NCI-H82 (cell line): Measurements from ENCODE around the gene NUP62CL.
A peak's percentile ranks its signal among the peaks of the same experiment; 100 is the strongest.

Source experiments
- DNase-seq: peaks from one replicate; lab custom pipeline; 2025; lab: John Stamatoyannopoulos, UW

Gene NUP62CL

DNA sequence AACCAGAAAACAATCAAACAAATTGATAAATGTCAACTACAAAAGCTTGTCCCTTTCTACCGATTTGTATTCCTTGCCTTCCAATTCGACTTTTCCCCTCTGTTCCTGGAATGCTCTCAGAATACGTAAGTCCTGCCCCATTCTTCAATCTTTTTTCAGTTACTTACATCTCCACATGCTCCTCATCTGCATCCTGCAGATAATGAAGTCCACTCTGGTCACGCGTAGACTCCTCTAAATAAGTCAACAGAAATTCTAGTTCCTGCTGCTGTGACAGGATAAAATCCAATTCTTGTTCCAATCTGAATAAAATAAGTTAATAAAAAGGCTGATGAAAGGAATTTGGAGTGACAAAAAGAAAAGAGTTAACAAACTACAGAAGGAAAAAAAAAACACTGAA lies 53.2 kb downstream of the NUP62CL start:
- DNase-seq: no peak

DNA sequence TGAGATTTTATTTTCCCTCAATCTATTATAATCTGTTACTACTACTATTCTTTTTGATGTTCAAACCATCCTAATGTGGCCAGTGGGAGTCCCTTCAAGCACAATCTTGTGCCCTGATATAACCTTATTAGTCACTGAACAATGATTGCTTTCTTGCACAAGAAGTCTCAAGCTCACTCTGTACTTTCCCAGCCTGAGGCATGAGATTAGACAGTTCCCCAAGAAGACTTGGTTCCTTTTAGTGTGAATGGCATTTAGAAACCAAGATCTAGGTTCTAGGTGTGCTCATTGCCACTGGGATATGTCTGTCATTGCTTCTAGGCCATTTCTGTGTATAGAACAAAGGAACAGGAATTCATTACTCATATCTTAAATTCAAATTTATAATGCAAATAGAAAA lies 59.6 kb downstream of the NUP62CL start:
- no peak for DNase-seq

- DNase-seq: no peak
These were observed 70.3 kb downstream of the NUP62CL start for GRCh38 chrX:107135965-107136307.

GRCh38 chrX:107135049-107135964 lies 70.9 kb downstream of the NUP62CL start:
- DNase-seq: no peak

- no peak for DNase-seq
These were observed 82.5 kb downstream of the NUP62CL start for GRCh38 chrX:107123750-107124149.

DNA sequence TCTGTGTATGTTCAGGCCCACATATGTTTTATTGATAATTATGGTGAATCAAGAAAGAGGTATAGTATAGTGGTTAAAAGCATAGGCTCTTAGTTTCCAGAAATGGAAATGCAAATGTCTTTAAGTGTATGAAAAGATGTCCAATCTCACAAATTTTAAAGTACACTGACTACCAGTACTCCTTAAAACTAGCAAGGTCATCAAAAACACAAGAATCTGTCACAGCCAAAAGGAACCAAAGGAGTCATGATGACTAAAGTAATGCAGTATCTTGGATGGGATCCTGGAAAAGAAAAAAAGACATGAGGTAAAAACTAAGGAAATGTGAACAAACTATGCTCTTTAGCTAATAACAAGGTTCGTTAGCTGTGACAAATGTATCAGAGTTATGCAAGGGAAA lies 87.0 kb downstream of the NUP62CL start:
- no peak for DNase-seq

GRCh38 chrX:107118322-107119147 lies 87.7 kb downstream of the NUP62CL start, which contains the start of gene RBM41:
RBM41 (minus strand) TSS chrX:107118822; CDS start chrX:107118773, 49 bp downstream.
- DNase-seq: peak; percentile 89

DNA sequence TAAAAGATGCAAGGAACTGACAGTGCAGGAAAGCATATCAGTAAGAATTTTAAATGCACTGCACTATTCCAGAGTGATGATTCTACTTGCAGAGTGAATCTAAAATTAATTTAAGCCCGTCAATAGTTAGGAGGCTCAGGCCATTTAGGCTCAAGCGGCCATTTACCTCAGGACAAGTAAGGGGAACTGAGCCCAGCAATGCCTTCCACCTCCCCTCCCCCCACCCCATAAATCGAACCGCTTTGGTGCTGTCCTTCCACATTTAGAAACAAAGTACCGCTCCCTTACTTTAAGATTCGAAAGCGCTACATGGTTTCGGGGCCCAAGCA lies 88.3 kb downstream of the NUP62CL start:
- peak; percentile 32 for DNase-seq

DNA sequence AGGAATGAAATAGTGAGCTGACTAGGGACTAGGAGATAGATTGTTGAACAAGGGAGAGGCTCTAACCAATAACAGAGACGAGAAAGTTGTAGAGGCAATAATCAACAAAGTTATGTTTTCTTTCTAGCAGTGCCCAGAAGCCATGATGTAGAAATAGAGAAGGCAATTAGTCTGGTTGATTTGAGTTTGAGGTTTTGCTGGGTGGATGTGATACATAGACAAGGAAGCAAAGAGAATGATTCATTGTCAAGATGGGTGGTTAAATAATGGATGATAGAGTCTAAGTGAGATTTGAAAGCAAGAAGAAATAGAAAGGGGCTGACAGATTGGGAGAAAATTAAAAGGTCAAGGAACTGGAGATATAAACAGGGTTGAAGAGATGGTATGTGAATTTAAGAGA lies 98.8 kb downstream of the NUP62CL start:
- no peak for DNase-seq

DNA sequence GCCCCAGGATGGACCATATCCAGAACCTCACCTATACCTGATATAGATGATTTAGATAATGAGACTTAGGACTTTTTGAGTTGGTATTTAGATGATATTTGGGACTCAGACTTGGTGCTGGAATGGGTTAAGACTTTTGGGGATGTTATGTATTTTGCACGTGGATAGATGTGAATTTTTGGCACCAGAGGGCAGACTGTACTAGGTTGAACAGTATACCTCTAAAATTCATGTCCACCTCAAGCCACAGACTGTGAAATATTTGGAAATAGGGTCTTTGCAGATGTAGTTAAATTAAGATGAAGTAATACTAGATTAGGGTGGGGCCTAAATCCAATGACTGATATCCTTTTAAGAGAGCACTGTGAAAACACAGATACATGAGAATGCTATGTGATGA lies 103.3 kb downstream of the NUP62CL start:
- DNase-seq: no peak

DNA sequence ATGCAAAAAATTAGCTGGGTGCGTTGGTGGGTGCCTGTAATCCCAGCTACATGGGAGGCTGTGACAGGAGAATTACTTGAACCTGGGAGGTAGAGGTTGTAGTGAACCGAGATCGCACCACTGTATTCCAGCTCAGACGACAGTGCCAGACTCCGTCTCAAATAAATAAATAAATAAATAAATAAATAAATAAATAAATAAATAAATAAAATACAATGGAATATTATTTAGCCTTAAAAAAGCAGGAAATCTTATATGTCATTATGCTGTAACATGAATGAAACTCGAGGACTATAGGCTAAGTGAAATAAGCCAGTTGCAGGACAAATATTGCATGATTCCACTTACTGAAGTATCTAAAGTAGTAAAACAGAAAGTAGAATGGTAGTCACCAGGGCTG lies 130.1 kb downstream of the NUP62CL start:
- DNase-seq: no peak
